Stimulated activated CD4-positive, alpha-beta T cell treated with anti-CD3 and anti-CD28 coated beads, Interleukin-1b, Interleukin-23, amount 100 ng/mL, for 1 hour (primary cell): ENCODE data around the gene RAC2.
"Not testable (repeated sequence)": the region's sequence is repeated elsewhere in the genome, so short reads cannot be mapped to it uniquely, and the experiment has no call there.

Source experiments
- DNase-seq, 2 donors: peaks; one replicate each; pipeline ENCODE4 v3.0.0-alpha.2; 2020; ENCODE audit warnings: low read depth in 2 of 2

The RAC2 gene

GRCh38 chr22:37234736-37235711 lies 9.0 kb downstream of the RAC2 start:
- no peak for DNase-seq

- DNase-seq: no peak
Observed at GRCh38 chr22:37233751-37234631, 10.1 kb downstream of the RAC2 start.

GRCh38 chr22:37233371-37233750 lies 10.7 kb downstream of the RAC2 start:
- not testable (repeated sequence) for DNase-seq

- no peak for DNase-seq
Observed at GRCh38 chr22:37232140-37232998, 11.7 kb downstream of the RAC2 start.

GRCh38 chr22:37231406-37232139 lies 12.5 kb downstream of the RAC2 start:
- no peak for DNase-seq

- no peak for DNase-seq
Observed at GRCh38 chr22:37230673-37231405, 13.2 kb downstream of the RAC2 start.

GRCh38 chr22:37229805-37230672 lies 14.0 kb downstream of the RAC2 start:
- DNase-seq: peak; percentile 69 to 78

- no peak for DNase-seq
Observed at GRCh38 chr22:37229012-37229804, 14.9 kb downstream of the RAC2 start.

- DNase-seq: no peak
Observed at GRCh38 chr22:37228106-37229011, 15.7 kb downstream of the RAC2 start.

- no peak for DNase-seq
Observed at GRCh38 chr22:37226514-37226913, 17.6 kb downstream of the RAC2 start.

- no peak for DNase-seq
Observed at GRCh38 chr22:37226087-37226486, 18.0 kb downstream of the RAC2 start.

GRCh38 chr22:37225481-37225880 lies 18.6 kb downstream of the RAC2 start:
- no peak for DNase-seq

GRCh38 chr22:37224757-37225420 lies 19.2 kb downstream of the RAC2 start:
- no peak for DNase-seq

GRCh38 chr22:37223965-37224551 lies 20.0 kb downstream of the RAC2 start:
- DNase-seq: no peak

- no peak for DNase-seq
Observed at GRCh38 chr22:37222440-37222971, 21.6 kb downstream of the RAC2 start.
